ENCODE data around the gene SNX19.

The SNX19 gene

GRCh38 chr11:130904380-130904779, 11.9 kb downstream of the SNX19 start:
- DNase-seq = no peak

GRCh38 chr11:130902380-130902779, 13.9 kb downstream of the SNX19 start:
- no peak for DNase-seq

- DNase-seq = no peak
Measured at GRCh38 chr11:130899106-130899505, 17.2 kb downstream of the SNX19 start.

- DNase-seq = no peak
Measured at GRCh38 chr11:130897262-130898182, 18.8 kb downstream of the SNX19 start.

DNA sequence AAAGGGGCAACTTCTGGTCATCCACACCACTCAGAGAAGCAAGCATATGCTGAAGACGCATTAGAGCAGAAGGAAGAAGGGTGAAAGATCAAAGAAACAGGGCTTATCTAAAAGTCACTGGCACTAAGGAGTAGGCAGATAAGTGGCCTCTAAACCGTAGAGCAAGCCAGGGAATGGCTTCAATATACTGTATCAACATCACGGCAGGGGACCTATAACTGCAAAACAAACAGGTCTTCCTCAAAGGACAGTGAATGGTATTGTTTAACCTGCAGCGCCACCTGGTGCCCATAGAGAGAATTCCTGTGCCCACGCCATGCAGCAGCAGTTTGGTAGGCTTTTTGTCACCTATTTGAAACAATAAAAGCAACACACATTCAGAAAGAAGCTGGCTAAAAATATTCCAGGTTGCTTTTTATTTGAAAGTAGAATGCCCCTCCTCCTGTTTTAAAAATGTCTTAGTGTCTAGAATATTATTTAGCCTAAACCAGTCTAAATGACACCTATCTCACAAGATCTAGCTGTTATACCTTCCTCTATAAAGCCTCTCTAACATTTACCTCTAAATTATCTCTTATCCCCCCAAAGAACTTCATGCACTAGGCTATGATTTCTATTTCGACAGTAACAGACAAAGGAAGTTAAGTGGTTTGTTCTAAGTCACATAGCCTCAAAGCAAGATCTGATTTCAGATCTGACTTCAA, 21.8 kb downstream of the SNX19 start:
- no peak for DNase-seq

DNA sequence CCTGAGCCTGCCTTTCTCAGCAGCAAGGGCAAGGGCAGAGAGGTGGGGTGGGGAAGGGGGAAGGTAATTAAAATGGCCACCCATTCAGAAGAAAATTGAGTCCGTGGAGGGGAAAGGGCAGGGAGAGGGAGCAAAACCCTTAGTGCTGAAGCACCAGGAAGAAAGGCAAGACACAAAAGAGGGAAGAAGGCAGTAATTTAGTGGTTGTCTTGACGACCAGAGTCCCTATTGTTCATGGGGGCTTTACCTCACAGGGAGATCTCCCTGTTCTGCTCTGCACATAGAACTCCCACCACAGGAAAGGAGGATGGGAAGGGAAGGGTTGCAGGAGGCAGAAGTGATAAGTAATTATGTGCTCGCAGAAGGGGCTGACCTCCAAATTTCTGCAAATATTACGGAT, 23.4 kb downstream of the SNX19 start:
- no peak for DNase-seq

DNA sequence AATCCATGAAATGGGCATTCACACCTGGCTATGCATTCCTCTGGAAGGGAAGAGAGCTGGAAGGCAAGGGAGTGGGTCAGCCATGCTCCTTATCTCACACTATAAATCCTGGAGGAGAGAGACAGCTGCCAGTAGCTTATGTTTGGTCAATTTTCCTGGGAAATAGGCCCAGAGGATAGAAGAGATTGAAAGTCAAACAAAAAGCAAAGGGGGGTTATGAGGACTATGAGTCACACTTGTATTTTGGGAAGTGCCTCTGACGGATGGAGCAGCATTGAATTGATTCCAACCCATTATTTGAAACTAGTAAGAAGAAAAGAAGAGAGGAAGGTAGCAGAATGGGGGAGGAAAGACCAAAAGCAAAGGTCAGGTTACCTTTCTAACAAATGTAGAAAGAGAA, 25.0 kb downstream of the SNX19 start:
- DNase-seq = no peak

- no peak for DNase-seq
Measured at GRCh38 chr11:130890039-130890745, 26.1 kb downstream of the SNX19 start.

- no peak for DNase-seq
Measured at GRCh38 chr11:130888790-130889189, 27.5 kb downstream of the SNX19 start.

GRCh38 chr11:130886704-130887103, 29.6 kb downstream of the SNX19 start:
- DNase-seq = no peak

GRCh38 chr11:130882138-130882551, 34.1 kb downstream of the SNX19 start:
- DNase-seq = no peak

DNA sequence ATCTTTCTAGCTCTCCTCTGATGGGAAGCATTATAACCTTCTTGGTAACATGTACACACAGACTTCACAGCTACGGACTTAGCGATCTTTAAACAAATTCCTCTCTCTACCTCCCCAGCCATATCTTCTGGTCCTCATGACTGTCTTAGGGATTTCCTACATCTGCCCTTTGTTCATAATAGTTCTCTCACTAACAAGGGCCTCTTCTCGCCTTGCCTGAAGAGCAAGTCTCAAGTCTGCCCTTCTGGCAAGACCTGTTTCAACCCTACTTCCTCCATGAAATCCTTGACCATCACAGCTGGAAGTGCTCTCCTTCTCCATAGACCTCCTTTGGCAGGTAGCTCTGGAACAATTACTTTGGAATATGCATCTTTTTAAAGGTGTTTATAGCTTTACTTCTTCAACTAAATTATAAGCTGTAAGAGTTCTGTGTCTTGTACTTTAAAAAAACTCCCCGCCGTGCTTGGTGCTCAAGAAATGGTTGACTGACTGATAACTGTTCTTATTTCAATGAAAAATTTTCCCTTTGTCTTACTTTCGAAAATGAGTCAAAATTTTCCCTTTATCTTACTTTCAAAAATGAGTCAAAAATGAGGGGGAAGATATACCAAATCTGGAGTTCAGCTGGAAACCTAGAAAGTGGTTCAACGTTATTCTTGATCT, 34.7 kb downstream of the SNX19 start:
- DNase-seq = no peak

GRCh38 chr11:130879836-130880235, 36.4 kb downstream of the SNX19 start:
- no peak for DNase-seq

DNA sequence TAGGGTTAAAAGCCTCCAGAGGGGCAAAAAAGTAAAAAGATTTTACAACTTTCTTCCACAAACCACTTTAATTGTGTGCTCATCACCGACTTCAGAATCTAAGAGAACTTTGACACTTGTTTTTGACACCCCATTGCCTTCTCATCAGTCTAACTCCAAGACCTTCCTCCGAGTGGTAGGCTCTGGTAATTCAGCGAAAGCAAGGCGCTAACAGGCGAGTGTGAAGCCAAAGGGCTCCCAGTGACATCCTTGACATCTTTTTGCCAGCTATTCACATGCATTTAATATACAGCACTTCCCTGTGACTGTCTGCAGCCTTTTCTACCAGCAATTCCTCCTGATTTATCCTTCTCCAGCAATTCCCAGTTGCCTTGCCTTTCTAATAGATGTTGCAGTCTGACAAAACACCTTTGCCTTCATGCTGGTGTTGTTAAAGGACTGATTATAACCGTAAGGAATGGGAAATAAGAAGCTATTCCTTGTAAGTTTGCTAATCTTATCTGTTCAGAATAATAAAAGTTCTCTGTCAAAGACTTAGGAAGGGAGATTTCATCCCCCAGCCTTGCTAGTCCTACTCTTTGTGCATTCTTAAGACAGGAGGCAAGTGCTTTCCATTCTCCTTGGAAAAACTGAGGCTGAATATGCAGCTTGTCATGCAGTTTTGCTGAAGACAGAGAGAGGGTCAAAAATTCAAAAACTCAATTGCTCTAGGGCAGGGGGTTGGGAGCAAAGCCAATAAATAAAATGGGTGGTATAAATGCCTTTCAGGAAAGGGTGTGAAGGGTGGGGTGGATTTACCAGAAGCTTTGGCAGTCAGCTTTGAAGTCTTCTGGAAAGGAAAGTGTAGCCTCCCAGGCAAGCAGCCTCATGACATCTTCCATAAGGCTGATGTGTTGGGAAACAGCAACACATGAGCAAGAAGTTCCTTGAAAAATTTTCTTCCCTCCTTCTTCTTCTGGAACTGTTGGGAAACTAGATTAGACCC, 39.1 kb downstream of the SNX19 start:
- DNase-seq = no peak

- DNase-seq = no peak
Measured at GRCh38 chr11:130876100-130876499, 40.2 kb downstream of the SNX19 start.

- no peak for DNase-seq
Measured at GRCh38 chr11:130874955-130875531, 41.2 kb downstream of the SNX19 start.

DNA sequence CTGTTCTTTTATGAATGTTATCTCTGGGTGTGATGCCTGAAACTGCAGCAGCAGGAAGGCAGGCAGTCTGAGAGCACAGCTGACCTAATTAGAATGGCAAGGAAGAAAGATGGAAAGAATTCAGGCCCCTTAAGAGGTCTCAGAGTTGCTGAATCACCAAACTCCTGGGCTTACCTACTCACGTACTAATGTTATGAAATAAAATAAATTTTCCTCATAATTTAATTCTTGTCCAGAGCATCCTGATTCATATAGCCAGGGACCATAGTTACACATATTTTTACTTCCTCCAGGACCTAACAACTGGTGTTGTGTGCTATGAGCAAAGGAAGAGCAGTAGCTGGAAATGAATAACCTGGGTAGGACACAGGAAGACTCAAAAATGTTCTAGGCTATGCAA, 41.9 kb downstream of the SNX19 start:
- DNase-seq = no peak

DNA sequence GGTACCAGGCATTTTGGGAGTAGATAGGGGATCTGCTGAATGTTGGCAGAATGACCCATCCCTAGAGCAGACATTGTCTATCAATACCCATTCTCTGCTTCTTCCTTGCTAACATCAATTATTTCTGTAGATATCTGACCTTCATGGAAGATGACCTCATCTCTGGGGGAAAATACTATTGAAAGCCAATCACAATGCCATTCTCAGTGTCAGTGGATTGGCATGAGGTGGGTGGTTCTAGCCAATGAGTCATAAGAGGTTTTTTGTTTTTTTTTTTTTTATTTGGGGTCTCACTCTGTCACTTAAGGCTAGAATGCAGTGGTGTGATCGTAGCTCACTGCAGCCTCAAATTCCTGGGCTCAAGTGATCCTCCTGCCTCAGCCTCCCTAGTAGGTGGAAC, 42.5 kb downstream of the SNX19 start:
- no peak for DNase-seq

- no peak for DNase-seq
Measured at GRCh38 chr11:130872981-130873380, 43.3 kb downstream of the SNX19 start.

DNA sequence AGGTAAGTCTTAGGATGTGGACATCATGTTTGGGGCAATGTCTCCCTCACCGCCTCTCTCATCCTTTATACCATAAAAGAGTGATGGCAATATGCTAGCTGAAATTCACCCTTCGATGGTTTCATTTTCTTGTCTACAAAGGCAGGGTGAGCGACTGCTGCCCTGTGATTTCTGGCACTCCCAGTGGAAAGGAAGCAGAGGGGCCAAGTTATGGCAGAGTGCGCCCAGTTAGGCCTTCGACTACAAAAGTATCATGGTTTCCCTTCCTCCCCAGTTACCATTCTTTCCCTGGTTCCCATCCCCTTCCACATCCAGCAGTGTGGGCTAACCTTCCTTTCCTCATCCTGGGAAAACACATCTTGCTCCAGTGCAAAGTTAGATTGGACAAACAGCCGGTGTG, 43.8 kb downstream of the SNX19 start:
- DNase-seq = no peak

- no peak for DNase-seq
Measured at GRCh38 chr11:130872102-130872501, 44.2 kb downstream of the SNX19 start.
